GM23248 (cell line): ENCODE data around the gene THY1.

Source experiments
- EZH2 ChIP-seq: fragments of 200-600 bp; sonication (generic); IDR thresholded peaks from 2 replicates; pipeline ENCODE4 v1.6.1; 2018; ENCODE audit warnings: antibody characterized with exemption, mild to moderate bottlenecking; ENCODE audit not compliant: insufficient read depth, poor library complexity, severe bottlenecking
- EZH2phosphoT487 ChIP-seq: fragments of 200-600 bp; sonication (generic); IDR thresholded peaks from 2 replicates; pipeline ENCODE4 v1.6.1; 2018; ENCODE audit warnings: antibody characterized with exemption, moderate library complexity, mild to moderate bottlenecking, low read depth; ENCODE audit not compliant: insufficient read depth

GRCh38 chr11:119415517-119415916 is 7.5 kb downstream of the THY1 start:
- TF ChIP-seq EZH2phosphoT487 (no peak), EZH2 (no peak)
